IPS DF 6.9 (cell line): Measurements from ENCODE around the gene ZCCHC7.
"Not testable (repeated sequence)": the region's sequence is repeated elsewhere in the genome, so short reads cannot be mapped to it uniquely, and the experiment has no call there.

Experiments
- DNase-seq: peaks from one replicate; pipeline ENCODE4 v3.0.0-alpha.2; 2013; ENCODE audit warnings: low read depth, low spot score
- H3K27ac ChIP-seq: one replicate; pipeline ENCODE4 v1.5.1; 2013; ENCODE audit warnings: low read length, control low read depth
- H3K27me3 ChIP-seq: 2 replicates; pipeline ENCODE4 v1.6.1; 2013; ENCODE audit warnings: mild to moderate bottlenecking, low read length; ENCODE audit not compliant: control insufficient read depth, insufficient read depth
- H3K36me3 ChIP-seq: 2 replicates; pipeline ENCODE4 v1.6.1; 2013; ENCODE audit warnings: low read length; ENCODE audit not compliant: control insufficient read depth, insufficient read depth
- H3K4me1 ChIP-seq: 2 replicates; pipeline ENCODE4 v1.6.1; 2013; ENCODE audit warnings: low read length; ENCODE audit not compliant: control insufficient read depth, insufficient read depth
- H3K4me3 ChIP-seq: 2 replicates; pipeline ENCODE4 v1.5.1; 2013; ENCODE audit warnings: mild to moderate bottlenecking, low read length
- H3K9me3 ChIP-seq: 2 replicates; pipeline ENCODE4 v1.6.1; 2013; ENCODE audit warnings: low read length, inconsistent platforms; ENCODE audit not compliant: control insufficient read depth, insufficient read depth
- WGBS: extraction: QIAGEN DNeasy Blood & Tissue Kit; methylation state at CpG from one replicate; pipeline ENCODE4 v1.1.7; 2013; ENCODE audit warnings: mixed read lengths, missing lambda C conversion rate; ENCODE audit not compliant: insufficient read length, insufficient coverage; 5-methylcytosine and 5-hydroxymethylcytosine counted together

The ZCCHC7 gene

GRCh38 chr9:37172557-37172956 lies 52.2 kb downstream of the ZCCHC7 start:
- WGBS, result no CpG with 5 or more reads among the region's 4 CpGs
- H3K4me1 ChIP-seq, result no peaks in the 10 kb centered on the region
- no peak for DNase-seq
- H3K36me3 ChIP-seq, result no peaks in the 10 kb centered on the region
- no peaks in the 10 kb centered on the region for H3K9me3 ChIP-seq
- no peak overlapping the region for H3K27ac ChIP-seq
- H3K27me3 ChIP-seq, result no peaks in the 10 kb centered on the region
- no peak overlapping the region for H3K4me3 ChIP-seq

- no peaks in the 10 kb centered on the region for H3K27me3 ChIP-seq
- H3K36me3 ChIP-seq, result no peaks in the 10 kb centered on the region
- H3K4me1 ChIP-seq, result no peaks in the 10 kb centered on the region
- no peak for DNase-seq
- no peak overlapping the region for H3K27ac ChIP-seq
- no CpG with 5 or more reads among the region's 2 CpGs for WGBS
- no peaks in the 10 kb centered on the region for H3K9me3 ChIP-seq
- no peak overlapping the region for H3K4me3 ChIP-seq
Observed at GRCh38 chr9:37174247-37174646, 53.9 kb downstream of the ZCCHC7 start.

GRCh38 chr9:37178742-37179141 lies 58.4 kb downstream of the ZCCHC7 start:
- no CpG with 5 or more reads among the region's 2 CpGs for WGBS
- H3K4me1 ChIP-seq, result no peaks in the 10 kb centered on the region
- no peaks in the 10 kb centered on the region for H3K27me3 ChIP-seq
- DNase-seq, result no peak
- H3K9me3 ChIP-seq, result no peaks in the 10 kb centered on the region
- H3K4me3 ChIP-seq, result no peak overlapping the region
- no peak overlapping the region for H3K27ac ChIP-seq
- H3K36me3 ChIP-seq, result no peaks in the 10 kb centered on the region

- no peak overlapping the region for H3K27ac ChIP-seq
- no peak overlapping the region for H3K4me3 ChIP-seq
- no peaks in the 10 kb centered on the region for H3K27me3 ChIP-seq
- no peak for DNase-seq
- no CpG with 5 or more reads among the region's 3 CpGs for WGBS
- no peaks in the 10 kb centered on the region for H3K4me1 ChIP-seq
- H3K9me3 ChIP-seq, result no peaks in the 10 kb centered on the region
- H3K36me3 ChIP-seq, result no peaks in the 10 kb centered on the region
Observed at GRCh38 chr9:37179576-37179975, 59.2 kb downstream of the ZCCHC7 start.

GRCh38 chr9:37180138-37180537 lies 59.8 kb downstream of the ZCCHC7 start:
- Histone ChIP-seq H3K36me3 (no peaks in the 10 kb centered on the region), H3K4me3 (no peak overlapping the region), H3K27ac (no peak overlapping the region), H3K4me1 (no peaks in the 10 kb centered on the region), H3K27me3 (no peaks in the 10 kb centered on the region), H3K9me3 (no peaks in the 10 kb centered on the region)
- DNase-seq, result no peak
- WGBS, result no CpG with 5 or more reads among the region's 2 CpGs

GRCh38 chr9:37182718-37183117 lies 62.3 kb downstream of the ZCCHC7 start:
- Histone ChIP-seq H3K4me3 (no peak overlapping the region), H3K27ac (no peak overlapping the region), H3K27me3 (no peaks in the 10 kb centered on the region), H3K36me3 (no peaks in the 10 kb centered on the region), H3K4me1 (no peaks in the 10 kb centered on the region), H3K9me3 (no peaks in the 10 kb centered on the region)
- no CpG with 5 or more reads among the region's 1 CpG for WGBS
- DNase-seq, result no peak

GRCh38 chr9:37184905-37185867 lies 64.8 kb downstream of the ZCCHC7 start:
- no peak overlapping the region for H3K27ac ChIP-seq
- no peak for DNase-seq
- WGBS, result no CpG with 5 or more reads among the region's 4 CpGs
- H3K9me3 ChIP-seq, result no peaks in the 10 kb centered on the region
- H3K36me3 ChIP-seq, result no peaks in the 10 kb centered on the region
- no peaks in the 10 kb centered on the region for H3K27me3 ChIP-seq
- no peak overlapping the region for H3K4me3 ChIP-seq
- no peaks in the 10 kb centered on the region for H3K4me1 ChIP-seq

- no peaks in the 10 kb centered on the region for H3K4me1 ChIP-seq
- no peaks in the 10 kb centered on the region for H3K9me3 ChIP-seq
- no peak overlapping the region for H3K27ac ChIP-seq
- no peaks in the 10 kb centered on the region for H3K36me3 ChIP-seq
- H3K27me3 ChIP-seq, result no peaks in the 10 kb centered on the region
- WGBS, result no CpG with 5 or more reads among the region's 6 CpGs
- no peak overlapping the region for H3K4me3 ChIP-seq
- no peak for DNase-seq
Observed at GRCh38 chr9:37187292-37187691, 66.9 kb downstream of the ZCCHC7 start.

- WGBS, result no CpG with 5 or more reads among the region's 5 CpGs
- Histone ChIP-seq H3K4me3 (no peak overlapping the region), H3K4me1 (no peaks in the 10 kb centered on the region), H3K9me3 (no peaks in the 10 kb centered on the region), H3K27me3 (no peaks in the 10 kb centered on the region), H3K27ac (no peak overlapping the region), H3K36me3 (no peaks in the 10 kb centered on the region)
- no peak for DNase-seq
Observed at GRCh38 chr9:37187713-37188439, 67.5 kb downstream of the ZCCHC7 start.

GRCh38 chr9:37190739-37191138 lies 70.4 kb downstream of the ZCCHC7 start:
- not testable (repeated sequence) for H3K4me1 ChIP-seq, H3K9me3 ChIP-seq, H3K4me3 ChIP-seq, H3K27me3 ChIP-seq, H3K27ac ChIP-seq, DNase-seq, H3K36me3 ChIP-seq
- WGBS, result no CpG with 5 or more reads among the region's 13 CpGs
